T-helper 1 cell treated with Interleukin-12 subunit alpha and Interleukin-12 subunit beta and Interleukin-4 antibody, amounts not matched to agents 30 ng/mL and 1 ng/mL, for 36 hours (primary cell): Measurements from ENCODE around the gene TGFBR2. TPM values are rescaled to one million over a fixed set of nuclear protein-coding genes. Genes with fewer than 3 reads are reported as not detected.

Experiments used
- intact Hi-C: fragments of 100-400 bp; cut with micrococcal nuclease; formaldehyde crosslinking; loops from one replicate; pipeline ENCODE4 v1.15.1; 2024
- total RNA-seq: library from RNA; stranded (reverse); gene quantifications from 2 replicates; pipeline ENCODE4 v1.2.3, GENCODE V29; 2022

Gene TGFBR2
- total RNA-seq, 1 donor from 2014 or later: 58.7 TPM

DNA sequence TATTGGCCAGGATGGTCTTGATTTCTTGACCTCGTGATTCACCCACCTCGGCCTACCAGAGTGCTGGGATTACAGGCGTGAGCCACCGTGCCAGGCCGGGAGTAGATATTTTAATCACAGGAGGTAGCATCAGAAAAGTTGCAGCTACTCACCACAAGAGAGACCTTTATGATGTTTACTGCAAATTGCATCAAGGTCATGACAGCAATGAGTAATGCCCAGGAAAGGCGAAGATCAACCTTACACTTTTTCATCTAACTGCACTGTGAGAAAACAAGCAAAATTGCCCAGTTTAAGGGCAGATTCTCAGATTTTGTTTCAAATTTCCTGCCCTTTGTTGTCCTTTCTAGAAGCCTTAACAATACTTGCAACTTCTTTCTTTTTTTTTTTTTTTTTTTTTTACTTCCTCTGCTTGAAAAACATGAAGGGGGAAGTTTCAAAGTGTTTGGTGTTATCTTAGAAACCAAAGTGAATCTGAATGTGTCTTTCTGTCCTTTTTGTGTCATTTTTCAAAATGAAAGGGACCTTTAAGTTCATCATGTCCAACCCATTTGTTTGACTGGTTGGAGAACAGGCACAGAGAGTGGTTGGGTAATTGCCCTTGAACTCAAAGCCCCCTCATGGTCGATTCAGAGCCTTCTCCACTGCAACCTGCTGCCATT lies 25.0 kb downstream of the TGFBR2 start:
- intact Hi-C loops: loop anchor here (1.0 to 10.0 kb wide), 9 partner anchors 9 to 1483 kb away; no protein-coding TSS in a partner anchor

DNA sequence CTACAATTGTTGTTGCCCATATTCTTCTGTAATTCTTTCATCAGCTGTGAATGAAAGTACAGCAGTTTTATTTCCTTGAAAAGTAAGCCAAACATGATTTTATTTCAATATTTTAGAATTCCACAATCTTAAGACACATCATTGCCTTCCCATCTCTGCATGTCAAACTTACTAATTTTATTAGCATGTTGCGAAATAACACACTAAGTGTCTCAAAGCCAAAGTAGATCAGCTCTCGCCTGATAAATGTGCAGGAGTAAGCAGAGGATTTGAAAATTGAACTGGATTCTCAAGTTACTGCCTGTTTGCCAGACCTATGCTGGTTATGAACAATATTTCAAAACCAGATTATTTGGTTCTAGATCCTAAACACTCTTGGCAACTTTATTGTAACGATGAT lies 25.7 kb downstream of the TGFBR2 start:
- intact Hi-C loops: loop anchor here (10.0 kb wide), 1 partner anchor 1483 kb away; no protein-coding TSS in a partner anchor

DNA sequence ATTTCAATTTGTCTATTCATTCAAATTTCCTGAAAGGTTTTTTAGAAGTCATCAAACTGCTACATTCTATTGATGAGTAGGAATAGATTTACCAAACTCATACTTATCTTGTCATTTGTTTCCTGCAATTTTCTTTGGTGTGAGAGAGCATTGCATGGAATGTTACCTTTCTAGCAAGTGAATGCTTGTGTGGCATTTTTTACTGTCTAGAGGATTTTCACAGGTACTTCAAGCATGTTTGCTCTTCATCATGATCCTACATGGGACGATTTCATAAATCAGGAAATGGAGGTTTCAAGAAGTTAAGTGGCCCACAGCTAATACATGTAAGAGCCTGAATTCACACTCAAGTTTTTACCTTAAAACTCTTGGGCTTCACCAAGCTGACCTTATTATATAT lies 26.1 kb downstream of the TGFBR2 start:
- intact Hi-C loops: loop anchor here (10.0 kb wide), 1 partner anchor 1482 kb away; no protein-coding TSS in a partner anchor

DNA sequence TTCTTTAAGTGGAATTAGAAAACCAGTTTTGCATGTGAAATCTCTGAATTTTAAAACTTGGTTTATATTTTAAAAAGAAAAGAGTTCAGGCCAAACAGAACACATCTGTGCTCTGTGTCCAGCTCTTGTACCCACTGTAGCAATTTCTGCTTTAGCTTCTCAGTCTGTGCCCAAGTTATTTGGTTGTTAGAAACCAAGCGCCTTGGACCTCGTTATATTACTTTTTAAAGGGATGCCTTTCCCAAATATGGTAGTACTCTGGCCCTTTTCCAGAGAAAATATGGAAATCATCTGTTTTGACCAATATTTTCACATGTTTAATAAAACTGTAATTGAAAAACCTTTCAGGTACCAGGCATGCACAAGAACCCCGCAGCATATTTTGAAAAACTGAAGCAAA lies 27.3 kb downstream of the TGFBR2 start:
- intact Hi-C loops: loop anchor here (10.0 kb wide), 1 partner anchor 1481 kb away; no protein-coding TSS in a partner anchor

DNA sequence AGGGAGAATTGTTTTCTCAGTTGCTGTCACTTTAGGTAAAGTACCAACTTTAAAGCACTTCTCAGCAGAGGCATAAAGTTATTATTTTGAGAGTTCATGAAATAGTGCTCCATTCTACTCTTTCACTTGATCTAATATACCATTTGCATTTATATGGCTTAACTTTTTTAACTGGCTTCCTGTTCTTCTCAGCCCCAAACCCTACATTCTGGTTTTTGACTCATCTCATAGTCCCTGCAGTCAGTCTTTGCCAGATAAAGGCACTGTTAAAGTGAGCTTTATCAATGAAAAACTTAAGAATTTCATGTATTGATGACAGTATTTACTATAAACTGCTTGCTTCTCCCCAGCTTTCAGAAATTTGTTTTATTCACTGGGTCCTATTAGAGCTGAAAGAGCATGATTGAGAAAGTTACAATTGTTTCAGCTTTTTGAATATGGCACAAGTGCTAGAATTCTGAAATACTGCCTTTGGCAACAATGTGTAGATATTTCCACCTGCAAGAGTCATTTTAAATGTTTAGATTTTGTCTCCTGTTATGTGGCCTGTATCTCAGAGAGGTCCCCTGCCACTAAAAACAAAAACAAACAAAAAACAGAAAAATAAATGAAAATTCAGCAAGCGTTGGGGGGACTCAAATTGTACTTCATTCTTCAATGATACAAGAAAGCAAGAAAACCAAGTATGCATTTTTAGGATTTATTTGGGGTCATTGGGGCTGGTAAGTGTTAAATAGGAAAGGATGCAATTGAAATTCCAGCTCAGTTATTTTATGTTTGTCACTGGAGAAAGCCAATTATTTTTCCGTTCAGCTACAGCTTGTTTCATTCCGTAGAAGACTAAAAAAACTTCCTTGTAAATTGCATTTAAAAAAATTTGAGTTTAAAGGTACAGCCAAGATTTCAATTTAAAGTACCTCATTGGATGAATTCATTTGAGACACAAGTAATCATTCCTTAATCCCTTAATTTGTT lies 28.6 kb downstream of the TGFBR2 start:
- intact Hi-C loops: loop anchor here (1.0 to 10.0 kb wide), 2 partner anchors 9 to 1480 kb away; no protein-coding TSS in a partner anchor

DNA sequence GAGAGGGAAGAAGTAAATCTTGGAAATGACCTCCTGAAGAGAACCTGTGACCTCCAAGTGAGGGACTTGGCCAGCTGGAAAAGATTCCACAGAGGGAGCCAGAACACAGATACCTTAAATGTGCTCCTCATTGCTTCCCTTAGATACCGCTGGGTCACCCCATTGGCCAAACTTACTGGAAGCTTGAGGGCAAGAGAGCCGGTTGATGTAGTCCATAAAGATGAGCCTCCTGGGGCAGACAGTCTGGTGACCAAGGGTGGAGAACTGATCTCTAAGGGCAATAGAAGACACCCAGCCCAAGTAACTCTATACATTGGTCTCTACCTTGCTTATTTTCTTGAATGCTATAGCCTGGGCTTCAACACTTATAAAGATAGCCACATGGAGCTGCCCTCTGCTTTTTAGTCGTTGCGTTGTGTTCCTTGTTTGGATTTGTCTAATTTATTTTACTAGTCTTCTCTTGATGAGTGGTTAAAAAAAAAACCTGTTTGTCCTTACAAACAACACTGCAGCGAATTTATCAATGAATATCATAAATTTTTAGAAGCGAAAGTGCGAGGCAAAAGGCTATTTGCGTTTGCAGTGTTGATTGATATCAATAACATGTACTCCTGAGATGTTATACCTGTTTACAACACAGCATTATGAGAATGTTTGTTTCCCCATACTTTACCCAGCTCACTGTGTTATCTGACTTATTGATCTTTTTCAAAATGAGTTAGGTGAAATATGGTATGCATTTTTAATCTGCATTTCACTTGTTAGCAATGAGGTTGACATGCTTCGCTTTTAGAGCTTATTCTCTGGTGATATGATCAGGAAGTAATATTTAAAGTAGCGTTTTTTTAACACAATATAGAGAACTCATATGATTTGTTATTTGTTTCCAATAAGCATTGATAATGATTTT lies 31.2 kb downstream of the TGFBR2 start:
- intact Hi-C loops: loop anchor here (2.0 to 10.0 kb wide), 2 partner anchors 43 to 1477 kb away; no protein-coding TSS in a partner anchor

DNA sequence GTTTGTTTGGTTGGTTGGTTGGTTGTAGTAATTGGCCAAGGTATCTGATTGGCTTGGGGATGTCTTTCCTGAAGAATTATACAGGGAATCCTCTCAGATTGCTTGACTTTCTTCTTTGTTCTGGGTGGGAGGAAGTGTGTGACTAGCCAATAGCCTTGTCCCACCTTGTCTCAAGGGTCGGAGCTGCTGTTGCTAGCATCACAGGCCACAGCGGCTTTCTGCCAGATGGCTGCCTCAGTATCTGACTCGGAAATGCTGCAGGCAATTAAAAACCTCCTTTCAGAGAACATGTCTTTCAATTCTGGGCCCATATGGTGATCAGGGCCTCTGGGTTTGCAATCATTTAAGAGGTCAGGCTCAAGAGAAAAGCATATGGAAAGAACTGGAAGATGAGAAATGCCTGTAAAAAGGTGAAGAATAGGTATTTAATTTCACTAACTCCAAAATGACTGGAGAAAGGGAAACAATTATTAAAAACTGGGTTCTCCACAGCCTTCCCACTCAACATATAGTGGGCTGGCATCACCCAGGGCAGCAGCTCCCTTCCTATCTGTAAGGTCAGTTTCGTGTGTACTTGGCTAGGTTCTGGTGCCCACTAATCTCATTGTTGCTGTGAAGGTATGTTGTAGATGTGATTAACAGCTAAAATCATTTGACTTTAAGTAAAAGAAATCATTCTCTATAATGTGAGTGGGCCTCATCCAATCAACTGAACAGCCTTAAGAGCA lies 32.4 kb downstream of the TGFBR2 start:
- intact Hi-C loops: loop anchor here (2.0 to 10.0 kb wide), 2 partner anchors 42 to 1476 kb away; no protein-coding TSS in a partner anchor

DNA sequence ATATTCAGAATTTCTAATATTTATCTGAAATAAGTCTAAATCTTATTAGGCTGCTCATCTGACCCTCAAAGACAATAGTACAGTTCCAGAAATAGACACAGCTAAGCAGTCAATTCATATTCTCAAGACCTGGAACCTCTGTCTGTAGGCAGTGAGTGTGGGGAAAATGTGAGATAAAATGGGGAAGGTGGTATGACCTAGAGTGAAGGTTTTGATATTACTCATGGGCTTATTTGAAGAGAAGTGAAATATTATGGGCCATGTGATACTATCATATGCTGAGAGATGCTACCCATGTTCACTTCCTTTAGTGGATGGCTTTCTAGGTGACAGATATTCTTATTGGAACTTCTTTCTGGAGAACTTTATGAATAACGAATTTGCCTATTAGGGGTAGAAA lies 33.5 kb downstream of the TGFBR2 start:
- intact Hi-C loops: loop anchor here (1.0 to 10.0 kb wide), 5 partner anchors 9 to 1475 kb away; no protein-coding TSS in a partner anchor

DNA sequence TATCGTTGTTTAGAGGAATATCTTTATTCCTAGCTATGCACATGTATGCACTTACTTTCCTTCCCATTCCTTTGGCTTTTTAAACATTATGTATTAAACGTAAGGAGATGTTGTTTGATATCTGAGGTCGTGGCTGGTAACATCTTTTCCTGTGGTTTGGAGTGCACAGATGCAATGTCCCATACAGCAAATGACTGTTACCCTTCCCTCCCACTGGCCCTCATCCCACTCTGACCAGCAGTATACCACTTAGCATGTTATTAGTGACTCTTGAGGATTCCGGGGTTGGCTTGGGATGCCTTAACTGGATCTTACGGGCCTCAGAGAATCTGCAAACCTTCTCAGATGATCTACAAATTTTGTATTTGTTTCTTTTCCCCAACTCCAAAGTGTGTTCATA lies 34.5 kb downstream of the TGFBR2 start:
- intact Hi-C loops: loop anchor here (1.0 to 5.0 kb wide), 3 partner anchors 10 to 571 kb away; no protein-coding TSS in a partner anchor

DNA sequence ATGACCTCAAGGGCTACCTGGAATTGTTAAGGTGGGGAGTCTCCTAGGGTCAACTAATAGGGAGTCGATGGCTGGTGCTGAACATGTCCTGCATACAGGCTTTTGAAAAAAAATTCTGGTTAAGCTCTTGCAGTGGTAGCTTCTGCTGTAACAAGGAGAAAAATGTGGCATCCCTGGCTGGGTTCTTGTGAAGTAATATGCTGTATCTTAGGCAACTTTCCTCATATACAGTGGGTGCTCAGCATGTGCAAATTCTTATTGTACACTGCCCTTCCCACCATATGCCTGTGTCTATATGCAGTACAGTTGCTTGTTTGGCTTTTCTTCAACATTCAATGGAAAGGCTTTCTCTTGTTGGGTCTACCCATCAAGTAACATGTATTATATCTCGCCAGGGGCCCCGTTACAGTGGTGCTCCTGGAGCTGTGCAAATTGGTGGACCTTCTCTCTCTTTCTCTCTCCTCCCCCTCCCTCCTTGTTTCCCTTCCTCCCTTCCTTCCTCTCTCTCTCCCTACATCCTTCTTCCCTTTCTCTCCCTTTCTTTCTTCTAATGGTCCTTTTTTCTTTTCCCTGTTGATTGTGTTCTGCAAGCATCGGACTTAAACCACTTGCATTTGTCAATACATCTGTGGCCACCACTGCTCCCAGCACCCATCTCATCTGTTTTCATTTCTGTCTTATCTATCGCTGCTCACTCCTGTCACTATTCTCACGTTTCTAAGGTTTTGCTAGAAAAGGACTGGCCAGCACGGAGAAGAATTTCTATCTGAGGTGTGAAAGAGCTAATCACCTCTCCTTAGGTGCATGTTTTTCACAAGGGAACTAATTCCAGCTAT lies 35.2 kb downstream of the TGFBR2 start:
- intact Hi-C loops: loop anchor here (2.0 to 5.0 kb wide), 2 partner anchors 13 to 571 kb away; no protein-coding TSS in a partner anchor

DNA sequence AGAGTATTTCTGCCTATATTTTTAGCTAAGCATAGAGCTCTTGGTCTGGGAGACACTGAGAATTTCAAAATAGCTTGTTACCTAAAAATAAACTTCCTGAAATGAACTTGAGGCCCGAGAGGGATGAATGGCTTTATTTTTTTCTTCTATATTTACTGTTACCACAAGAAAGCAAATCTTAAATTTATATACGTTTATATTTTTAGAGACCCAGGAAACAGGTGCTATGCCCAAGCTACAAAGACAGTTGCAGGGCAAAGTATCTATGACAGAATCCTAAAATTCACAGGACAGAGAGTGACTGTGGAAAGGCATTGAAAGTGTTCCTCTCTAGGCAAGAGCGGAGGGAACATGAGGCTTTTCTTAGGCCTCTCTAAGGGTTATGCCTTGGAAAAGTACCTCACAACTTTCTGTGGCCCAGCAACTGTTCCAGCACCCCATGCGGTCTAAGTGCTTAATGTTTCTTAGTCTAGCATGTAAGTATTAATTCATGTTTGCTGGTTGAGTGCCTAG lies 36.5 kb downstream of the TGFBR2 start:
- intact Hi-C loops: loop anchor here (5.0 kb wide), 1 partner anchor 569 kb away; no protein-coding TSS in a partner anchor

DNA sequence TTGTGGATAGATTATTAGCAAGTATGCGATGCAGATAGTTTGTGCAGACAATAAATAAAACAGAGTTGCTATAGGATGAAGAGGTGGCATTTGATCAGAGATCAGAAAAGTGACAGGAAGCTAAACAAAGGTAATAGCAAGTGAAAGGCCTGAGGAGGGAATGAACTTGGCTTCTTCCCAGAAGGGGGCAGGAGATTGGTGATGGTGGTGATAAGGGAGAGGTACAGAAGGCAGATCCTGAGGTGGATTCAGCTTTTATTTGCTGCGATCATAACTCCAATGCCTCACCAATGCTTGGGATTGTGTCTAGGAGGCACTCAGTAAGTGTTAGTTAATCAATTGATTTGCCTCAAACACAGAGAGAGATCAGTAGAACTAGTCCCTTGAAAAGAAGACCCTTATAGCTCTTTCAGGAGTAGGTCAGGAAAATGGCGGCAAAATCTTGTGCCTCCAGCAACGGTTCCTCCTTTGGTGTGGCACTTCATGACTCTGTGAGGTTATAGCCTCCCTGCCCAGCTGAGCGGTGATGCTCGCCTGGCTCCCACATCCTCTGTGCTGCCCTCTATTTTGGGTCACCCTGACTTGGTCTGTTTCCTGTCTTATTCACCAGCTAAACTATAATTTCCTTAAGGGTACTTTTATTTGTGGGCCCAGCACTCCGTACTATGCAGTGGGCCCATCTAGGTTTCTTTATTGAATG lies 37.5 kb downstream of the TGFBR2 start:
- intact Hi-C loops: loop anchor here (1.0 to 5.0 kb wide), 8 partner anchors 9 to 568 kb away; no protein-coding TSS in a partner anchor

DNA sequence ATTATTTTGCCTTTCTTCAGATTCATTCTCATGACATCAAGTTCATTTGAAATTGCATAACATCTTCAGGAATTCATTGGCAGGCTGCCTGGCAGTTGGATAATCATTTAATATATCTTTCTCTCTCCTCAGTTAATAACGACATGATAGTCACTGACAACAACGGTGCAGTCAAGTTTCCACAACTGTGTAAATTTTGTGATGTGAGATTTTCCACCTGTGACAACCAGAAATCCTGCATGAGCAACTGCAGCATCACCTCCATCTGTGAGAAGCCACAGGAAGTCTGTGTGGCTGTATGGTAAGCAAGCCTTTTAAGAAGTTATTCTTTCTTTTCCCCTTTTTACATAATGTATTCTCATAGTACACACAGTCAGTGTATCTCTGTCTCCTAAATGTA lies 38.2 kb downstream of the TGFBR2 start:
- intact Hi-C loops: loop anchor here (1.0 to 5.0 kb wide), 8 partner anchors 9 to 568 kb away; no protein-coding TSS in a partner anchor

DNA sequence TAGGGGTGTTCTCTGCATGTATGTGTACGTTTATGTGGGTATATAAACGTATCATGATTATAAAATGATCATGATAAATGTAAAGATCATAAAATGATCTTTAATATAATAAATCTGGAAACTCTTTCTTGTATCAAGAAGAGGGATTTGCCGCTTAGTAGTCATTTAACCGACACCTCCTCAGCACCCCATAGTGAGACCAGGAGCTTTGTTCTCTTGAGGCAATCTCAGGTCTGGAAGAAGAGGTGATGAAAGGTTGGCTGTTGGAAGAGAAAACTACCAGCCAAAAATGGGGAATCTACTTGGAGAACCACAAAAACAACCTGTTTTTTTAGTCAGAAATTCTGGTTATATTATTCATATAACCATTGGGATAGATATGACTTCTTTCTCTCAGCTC lies 38.7 kb downstream of the TGFBR2 start:
- intact Hi-C loops: no loop called here

DNA sequence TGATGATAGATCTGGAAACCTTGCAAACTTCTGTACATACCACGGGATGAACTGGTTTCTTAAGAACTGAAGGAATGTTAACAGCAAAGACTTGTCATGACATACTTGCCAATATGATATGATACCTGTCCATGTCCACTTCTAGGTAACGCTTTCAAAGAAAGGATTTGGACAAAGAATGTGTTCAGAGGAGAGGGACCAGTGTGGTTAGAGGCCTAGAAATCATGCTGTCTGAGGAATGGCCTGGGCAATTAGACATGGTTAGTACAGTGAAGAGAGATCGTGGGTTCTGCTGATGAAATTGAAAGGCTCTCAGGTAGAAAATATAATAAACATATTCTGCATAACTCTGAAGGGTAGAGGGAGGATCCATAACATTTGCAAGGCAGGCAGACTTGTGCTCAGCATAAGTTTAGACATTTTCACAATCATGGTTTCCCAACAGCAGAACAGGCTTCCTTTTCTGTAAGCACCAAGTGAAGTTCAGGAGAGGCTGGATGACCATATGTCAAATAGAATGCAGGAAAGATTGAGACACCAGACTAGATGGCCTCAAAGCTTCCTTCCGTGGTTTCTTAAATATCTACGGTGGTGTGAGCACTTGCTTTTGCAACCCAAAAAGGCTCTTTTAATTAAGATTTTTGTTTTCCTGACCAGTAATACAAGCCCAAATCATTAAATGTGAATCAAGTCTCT lies 39.9 kb downstream of the TGFBR2 start:
- intact Hi-C loops: no loop called here

DNA sequence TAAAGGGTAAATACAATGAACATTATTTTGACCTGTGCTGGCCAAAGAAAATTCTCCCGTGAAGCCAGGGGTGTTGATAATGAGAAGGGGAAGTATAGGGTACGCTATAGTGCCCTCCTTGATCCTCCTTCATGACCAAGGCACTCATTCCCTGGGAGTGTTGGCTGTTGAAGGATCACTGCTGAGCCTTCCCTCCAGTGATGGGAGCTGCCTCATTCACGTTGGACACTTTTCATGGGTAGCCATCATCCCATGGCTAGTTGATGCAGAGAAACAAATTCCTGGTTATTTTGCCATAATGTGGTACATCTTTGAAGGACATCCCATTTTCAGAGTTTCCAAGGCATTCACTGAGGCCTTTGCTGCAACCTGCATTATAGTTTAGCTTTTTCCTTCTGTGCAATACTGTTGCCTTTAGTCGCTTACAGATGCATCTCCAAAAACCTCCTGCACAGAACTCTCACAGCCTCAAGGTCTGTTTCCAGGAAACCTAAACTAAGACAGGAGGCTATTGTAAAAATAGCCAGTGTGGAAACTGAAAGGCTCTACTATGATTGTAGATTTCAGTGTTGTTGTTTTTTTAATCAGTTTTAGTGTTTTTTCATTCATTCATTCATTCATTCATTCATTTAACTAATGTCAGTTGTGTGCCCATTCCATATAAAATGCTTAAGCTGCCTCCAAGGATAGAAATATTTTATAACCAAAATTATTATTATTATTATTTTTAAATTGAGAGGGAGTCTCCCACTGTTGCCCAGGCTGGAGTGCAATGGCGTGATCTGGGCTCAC lies 40.8 kb downstream of the TGFBR2 start:
- intact Hi-C loops: no loop called here
